AG09319 (cell line): Measurements from ENCODE around the gene NOS1AP.

ENCODE experiments used
- DNase-seq: peaks from one replicate; pipeline ENCODE4 v3.0.0-alpha.2; 2010; ENCODE audit warnings: low read depth; ENCODE audit errors: extremely low read depth
- CTCF ChIP-seq: IDR thresholded peaks from 2 replicates; pipeline ENCODE4 v1.5.1; 2011; ENCODE audit warnings: low read depth, mild to moderate bottlenecking, inconsistent platforms, low read length, moderate library complexity

NOS1AP gene

DNA sequence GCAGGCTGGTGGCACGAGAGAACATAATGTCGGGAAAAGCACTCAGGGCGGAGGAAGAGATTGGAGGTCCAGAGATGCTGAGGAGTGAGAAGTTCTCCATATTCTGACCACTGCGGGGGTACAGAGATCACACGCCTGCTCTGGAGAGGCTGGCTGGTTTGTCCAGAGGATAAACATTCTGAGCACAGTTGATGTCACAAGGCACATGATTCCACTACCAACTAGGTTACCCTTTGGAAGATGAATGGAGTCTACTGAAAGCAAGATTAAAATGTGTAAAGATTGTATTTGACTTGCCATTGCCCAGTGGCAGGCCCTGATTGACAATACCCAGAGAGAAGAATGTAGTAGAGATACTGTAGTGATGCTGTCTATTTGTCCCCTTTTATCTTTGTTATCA is 307.2 kb downstream of the NOS1AP start, which contains the start of gene SPATA46:
TSS of gene SPATA46 (minus strand) at position 164 of the 400 bp plus-strand sequence. CDS start at position 100, 64 bp downstream.
- no peak for TF ChIP-seq CTCF
- DNase-seq: no peak

DNA sequence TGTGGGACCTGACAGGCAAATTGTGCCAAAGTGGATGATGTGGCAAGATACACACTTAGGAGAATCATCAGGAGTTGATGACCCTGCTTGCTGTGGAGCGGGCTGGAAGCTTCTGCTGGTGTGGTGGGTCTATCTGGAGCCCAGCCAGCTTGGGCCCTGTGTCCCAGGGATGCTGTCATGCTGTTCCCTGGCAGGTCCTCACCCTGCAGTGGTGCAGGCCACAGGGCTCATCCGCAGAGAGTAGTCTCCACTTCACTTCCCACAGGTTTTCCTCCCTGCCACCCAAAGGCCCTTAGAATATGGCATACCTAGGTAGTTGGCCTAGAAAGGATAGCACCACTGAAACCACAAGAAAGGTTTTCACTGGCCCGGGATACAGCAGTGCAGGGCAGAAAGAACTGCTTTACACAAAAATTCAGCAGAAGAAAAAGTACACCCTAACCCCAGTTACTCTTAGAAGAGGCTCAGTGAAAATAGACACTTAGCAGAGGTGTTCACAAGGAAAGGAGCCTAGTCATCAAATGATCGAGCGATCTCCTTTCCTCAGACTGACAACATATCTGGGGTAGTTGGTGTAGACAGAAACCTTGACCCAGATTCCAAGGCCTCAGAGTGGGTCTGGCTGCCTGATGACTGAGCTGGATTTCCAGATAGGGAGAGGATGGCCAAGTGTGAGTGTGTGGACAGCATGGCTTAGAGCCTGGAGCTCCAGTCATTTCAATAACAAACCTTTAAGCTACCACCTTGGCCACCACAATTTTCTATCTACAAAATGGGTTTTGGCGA is 310.8 kb downstream of the NOS1AP start:
- DNase-seq: no peak

GRCh38 chr1:162381383-162381782 is 311.9 kb downstream of the NOS1AP start, which contains the start of gene C1orf226:
TSS of gene C1orf226 (plus strand) at chr1:162381728. CDS start at chr1:162381902, 174 bp downstream.
- TF ChIP-seq CTCF: no peak
- no peak for DNase-seq

More for the DNA sequence above, 310.8 kb downstream of the NOS1AP start:
- no peak for TF ChIP-seq CTCF

DNA sequence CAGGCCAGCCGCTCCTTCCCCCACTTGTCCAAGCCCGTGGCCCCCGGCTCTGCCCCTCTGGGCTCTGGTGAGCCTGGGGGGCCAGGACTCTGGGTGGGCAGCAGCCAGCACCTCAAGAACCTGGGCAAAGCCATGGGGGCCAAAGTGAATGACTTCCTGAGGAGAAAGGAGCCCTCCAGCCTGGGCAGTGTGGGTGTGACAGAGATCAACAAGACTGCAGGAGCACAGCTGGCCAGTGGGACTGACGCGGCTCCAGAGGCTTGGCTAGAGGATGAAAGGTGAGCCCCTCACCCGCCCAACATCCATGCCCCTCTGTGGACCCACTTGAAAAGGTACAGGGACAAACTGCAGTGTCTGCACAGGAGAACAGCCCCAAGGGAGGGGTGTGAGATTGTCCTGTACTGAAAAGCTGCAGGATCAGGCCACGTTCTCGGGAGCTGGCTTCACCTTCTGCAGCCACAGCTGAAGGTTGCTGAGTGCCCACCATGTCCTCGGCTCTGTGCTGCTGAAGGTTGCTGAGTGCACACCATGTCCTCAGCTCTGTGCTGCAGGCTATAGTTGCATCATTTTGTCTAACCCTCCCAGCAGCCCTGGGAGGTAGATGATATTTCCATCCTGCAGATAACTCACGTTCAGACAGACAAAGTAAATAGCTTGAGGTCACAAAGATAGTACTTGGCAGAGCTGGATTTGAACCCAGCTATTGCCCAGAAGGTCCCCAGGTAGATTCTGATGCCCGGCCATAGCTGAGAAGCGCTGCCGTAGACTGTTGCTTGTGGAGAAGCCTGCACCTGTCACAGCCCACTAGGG is 312.7 kb downstream of the NOS1AP start:
- TF ChIP-seq CTCF: no peak
- DNase-seq: no peak

- no peak for TF ChIP-seq CTCF
- DNase-seq: no peak
Measured at GRCh38 chr1:162383091-162383490, 313.6 kb downstream of the NOS1AP start.

DNA sequence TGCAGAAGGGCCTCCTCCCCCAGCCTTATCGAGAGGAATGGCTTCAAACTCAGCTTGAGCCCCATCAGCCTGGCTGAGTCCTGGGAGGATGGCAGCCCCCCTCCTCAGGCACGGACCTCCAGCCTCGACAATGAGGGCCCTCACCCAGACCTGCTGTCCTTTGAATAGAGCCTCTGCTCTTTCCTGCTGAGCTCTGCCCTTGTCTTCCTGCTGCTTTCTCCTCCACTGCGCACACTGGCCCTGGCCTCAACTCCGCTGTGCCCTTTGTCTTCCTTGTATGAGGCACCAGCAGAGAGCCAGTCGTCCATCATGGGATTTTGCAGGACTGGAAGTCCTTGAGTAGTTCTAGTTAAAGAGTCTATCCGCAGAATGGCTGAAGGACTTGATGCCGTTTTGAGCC is 314.0 kb downstream of the NOS1AP start:
- no peak for DNase-seq
- TF ChIP-seq CTCF: no peak

- DNase-seq: no peak
Measured at GRCh38 chr1:162384116-162384515, 314.6 kb downstream of the NOS1AP start.

More at GRCh38 chr1:162384116-162384515, 314.6 kb downstream of the NOS1AP start:
- no peak for TF ChIP-seq CTCF
